PC-9 (cell line): ENCODE data around the gene CTBP2. TPM values are rescaled to one million over a fixed set of nuclear protein-coding genes. Genes with fewer than 3 reads are reported as not detected.

Source experiments
- BruUV-seq: library from RNA; stranded (reverse); fragments of 400-500 nt; replicated peaks from 2 replicates; lab custom pipeline; 2021; lab: Mats Ljungman, UMichigan
- CTCF ChIA-PET: fragments of 300-600 bp; sonication (Branson Sonifier 250); formaldehyde crosslinking; loops from one replicate; lab custom pipeline; 2022; ENCODE audit warnings: antibody characterized with exemption; lab: Charles Lee
- POLR2A ChIA-PET: fragments of 300-600 bp; sonication (Branson Sonifier 250); formaldehyde crosslinking; loops from one replicate; lab custom pipeline; 2022; ENCODE audit warnings: antibody characterized with exemption; ENCODE audit not compliant: unreplicated experiment; lab: Charles Lee
- DNase-seq, 2 experiments: peaks; one replicate each; pipeline versions ENCODE4 v3.0.0 to v3.0.0-alpha.2; 2015 to 2022; ENCODE audit warnings: mixed read lengths in 1 of 2
- H2AFZ ChIP-seq: fragments of 200-600 bp; sonication (generic); 2 replicates; pipeline ENCODE4 v1.8.1; 2017; ENCODE audit warnings: antibody characterized with exemption
- H3F3A ChIP-seq: fragments of 200-600 bp; sonication (generic); 2 replicates; pipeline ENCODE4 v1.8.1; 2017; ENCODE audit warnings: antibody characterized with exemption, mild to moderate bottlenecking, low read depth; ENCODE audit not compliant: insufficient read depth
- H3K27ac ChIP-seq: fragments of 200-600 bp; sonication (generic); 2 replicates; pipeline ENCODE4 v1.6.1; 2016; ENCODE audit warnings: mixed run types
- H3K27me3 ChIP-seq: fragments of 200-600 bp; sonication (generic); 2 replicates; pipeline ENCODE4 v1.6.1; 2016; ENCODE audit warnings: low read depth, mixed run types; ENCODE audit not compliant: insufficient read depth
- H3K36me3 ChIP-seq: fragments of 200-600 bp; sonication (generic); 2 replicates; pipeline ENCODE4 v1.6.1; 2016; ENCODE audit warnings: low read depth, mixed run types
- H3K4me1 ChIP-seq: fragments of 200-600 bp; sonication (generic); replicated peaks from 2 replicates; pipeline ENCODE4 v1.6.1; 2016; ENCODE audit warnings: mixed run types; ENCODE audit not compliant: insufficient read depth
- H3K4me2 ChIP-seq: fragments of 200-600 bp; sonication (generic); 2 replicates; pipeline ENCODE4 v1.6.1; 2017; ENCODE audit warnings: mixed run types
- H3K4me3 ChIP-seq: fragments of 200-600 bp; sonication (generic); 2 replicates; pipeline ENCODE4 v1.6.1; 2016; ENCODE audit warnings: mixed run types
- H3K79me2 ChIP-seq: fragments of 200-600 bp; sonication (generic); 2 replicates; pipeline ENCODE4 v1.6.1; 2017; ENCODE audit warnings: low read depth, mixed run types
- H3K9me2 ChIP-seq: fragments of 200-600 bp; sonication (generic); 2 replicates; pipeline ENCODE4 v1.8.1; 2017; ENCODE audit warnings: mild to moderate bottlenecking; ENCODE audit not compliant: insufficient read depth
- H3K9me3 ChIP-seq: fragments of 200-600 bp; sonication (generic); 2 replicates; pipeline ENCODE4 v1.8.1; 2016; ENCODE audit warnings: low read depth; ENCODE audit not compliant: insufficient read depth
- H4K20me1 ChIP-seq: fragments of 200-600 bp; sonication (generic); 2 replicates; pipeline ENCODE4 v1.8.1; 2017; ENCODE audit not compliant: insufficient read depth
- EZH2 ChIP-seq: fragments of 200-600 bp; sonication (generic); IDR thresholded peaks from 2 replicates; pipeline ENCODE4 v1.8.0; 2017; ENCODE audit warnings: antibody characterized with exemption, low read depth
- intact Hi-C: fragments of 100-400 bp; cut with micrococcal nuclease; formaldehyde crosslinking; loops from one replicate; pipeline ENCODE4 v1.10.0; 2022; ENCODE audit not compliant: unreplicated experiment
- total RNA-seq: library from RNA; stranded (reverse); gene quantifications from 2 replicates; pipeline ENCODE4 v1.2.3, GENCODE V29; 2021
- TF ChIP-seq, protein P1 (sequence below): fragments of 200-600 bp; sonication (generic); conservative IDR thresholded peaks from 2 replicates; pipeline ENCODE4 v1.6.1; 2017; ENCODE audit warnings: mixed run types, antibody characterized with exemption, mild to moderate bottlenecking, moderate library complexity

Gene CTBP2
- total RNA-seq, 1 experiment from 2014 or later, result 60.5 TPM

- Histone ChIP-seq H3K27me3 (no peaks in the 10 kb centered on the region), H4K20me1 (peaks cover 15% of the 10 kb centered on the region; the same call in 1 of the 2 replicates), H3K9me3 (no peaks in the 10 kb centered on the region), H3K4me3 (no peak overlapping the region), H3K4me2 (no peak overlapping the region), H2AFZ (no peak overlapping the region), H3K4me1 (no peaks in the 10 kb centered on the region), H3F3A (no peaks in the 10 kb centered on the region), H3K36me3 (0 out of 2 replicates have a peak, but pooled peaks cover 2% of the 10 kb centered on the region), H3K9me2 (no peaks in the 10 kb centered on the region), H3K79me2 (peaks cover 63% of the 10 kb centered on the region), H3K27ac (no peak overlapping the region)
- TF ChIP-seq, protein P1, sequence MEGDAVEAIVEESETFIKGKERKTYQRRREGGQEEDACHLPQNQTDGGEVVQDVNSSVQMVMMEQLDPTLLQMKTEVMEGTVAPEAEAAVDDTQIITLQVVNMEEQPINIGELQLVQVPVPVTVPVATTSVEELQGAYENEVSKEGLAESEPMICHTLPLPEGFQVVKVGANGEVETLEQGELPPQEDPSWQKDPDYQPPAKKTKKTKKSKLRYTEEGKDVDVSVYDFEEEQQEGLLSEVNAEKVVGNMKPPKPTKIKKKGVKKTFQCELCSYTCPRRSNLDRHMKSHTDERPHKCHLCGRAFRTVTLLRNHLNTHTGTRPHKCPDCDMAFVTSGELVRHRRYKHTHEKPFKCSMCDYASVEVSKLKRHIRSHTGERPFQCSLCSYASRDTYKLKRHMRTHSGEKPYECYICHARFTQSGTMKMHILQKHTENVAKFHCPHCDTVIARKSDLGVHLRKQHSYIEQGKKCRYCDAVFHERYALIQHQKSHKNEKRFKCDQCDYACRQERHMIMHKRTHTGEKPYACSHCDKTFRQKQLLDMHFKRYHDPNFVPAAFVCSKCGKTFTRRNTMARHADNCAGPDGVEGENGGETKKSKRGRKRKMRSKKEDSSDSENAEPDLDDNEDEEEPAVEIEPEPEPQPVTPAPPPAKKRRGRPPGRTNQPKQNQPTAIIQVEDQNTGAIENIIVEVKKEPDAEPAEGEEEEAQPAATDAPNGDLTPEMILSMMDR, result no peak
- TF ChIP-seq EZH2, result no peak
- BruUV-seq, result no TSS peak
- POLR2A ChIA-PET, result no interaction called here
- no peak for DNase-seq
- intact Hi-C loops, result no loop called here
- CTCF ChIA-PET, result no interaction called here
Measured at GRCh38 chr10:125080296-125080695, 80.1 kb downstream of the CTBP2 start.

GRCh38 chr10:125079091-125079600, 81.2 kb downstream of the CTBP2 start:
- H3K4me2 ChIP-seq, result no peak overlapping the region
- peaks cover 72% of the 10 kb centered on the region for H3K79me2 ChIP-seq
- no peaks in the 10 kb centered on the region for H3K4me1 ChIP-seq
- intact Hi-C loops, result no loop called here
- no peaks in the 10 kb centered on the region for H3K9me2 ChIP-seq
- TF ChIP-seq, protein P1, result no peak
- TF ChIP-seq EZH2, result no peak
- no peaks in the 10 kb centered on the region for H3K9me3 ChIP-seq
- CTCF ChIA-PET, result no interaction called here
- H4K20me1 ChIP-seq, result peaks cover 13% of the 10 kb centered on the region; the same call in 1 of the 2 replicates
- H3K27ac ChIP-seq, result no peak overlapping the region
- no peak for DNase-seq
- no peak overlapping the region for H3K4me3 ChIP-seq
- no peak overlapping the region for H2AFZ ChIP-seq
- 0 out of 2 replicates have a peak, but pooled peaks cover 6% of the 10 kb centered on the region for H3K36me3 ChIP-seq
- POLR2A ChIA-PET, result no interaction called here
- H3K27me3 ChIP-seq, result no peaks in the 10 kb centered on the region
- H3F3A ChIP-seq, result no peaks in the 10 kb centered on the region
- no TSS peak for BruUV-seq

DNA sequence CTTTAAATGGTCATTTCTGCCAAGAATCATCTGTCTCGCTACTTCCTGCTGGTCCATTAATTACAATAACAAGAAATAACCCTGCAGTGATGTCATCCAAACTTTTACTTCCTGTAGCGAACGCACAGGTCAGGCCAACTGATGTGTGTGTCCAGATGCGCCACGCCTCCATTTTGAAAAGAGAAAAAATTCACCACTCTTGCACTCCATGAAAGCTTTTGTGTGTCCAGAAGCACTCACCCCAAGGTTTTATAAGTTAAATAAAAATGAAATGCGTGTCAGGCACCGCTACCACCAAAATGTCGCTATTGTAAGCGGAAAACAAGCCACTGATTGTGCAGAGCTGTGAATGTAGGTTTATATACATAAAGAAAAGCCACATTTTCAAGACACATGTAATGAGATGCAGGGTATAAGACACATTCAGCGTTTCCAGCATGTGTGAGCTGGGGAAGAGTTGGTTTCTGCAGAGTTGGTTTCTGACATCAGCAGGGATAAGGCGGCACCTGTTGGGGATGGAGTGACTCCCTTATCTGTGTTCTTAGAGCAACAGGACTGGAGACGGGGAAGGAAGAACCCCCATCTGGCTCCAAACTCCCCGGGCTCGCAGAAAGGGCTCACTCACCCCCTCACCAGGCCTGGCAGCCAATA, 83.3 kb downstream of the CTBP2 start:
- H3K79me2 ChIP-seq, result peaks cover 69% of the 10 kb centered on the region
- CTCF ChIA-PET, result no interaction called here
- intact Hi-C loops, result no loop called here

More for the DNA sequence above, 83.3 kb downstream of the CTBP2 start:
- Histone ChIP-seq H3K36me3 (0 out of 2 replicates have a peak, but pooled peaks cover 6% of the 10 kb centered on the region), H3K9me2 (no peaks in the 10 kb centered on the region), H3K27ac (no peak overlapping the region), H3K27me3 (no peaks in the 10 kb centered on the region), H2AFZ (no peak overlapping the region), H3K9me3 (no peaks in the 10 kb centered on the region), H3K4me3 (no peak overlapping the region), H4K20me1 (peaks cover 7% of the 10 kb centered on the region; the same call in 1 of the 2 replicates), H3K4me2 (no peak overlapping the region), H3F3A (no peaks in the 10 kb centered on the region), H3K4me1 (no peaks in the 10 kb centered on the region)
- POLR2A ChIA-PET, result no interaction called here
- BruUV-seq, result no TSS peak
- no peak for DNase-seq
- no peak for TF ChIP-seq EZH2
- TF ChIP-seq, protein P1, result no peak
